Ovary (tissue), 3 donors: ENCODE data around the gene MIA.

Experiments used
- CTCF ChIP-seq, 3 donors: fragments of 450-650 bp in 2 of 3; fragments of 200-600 bp in 1 of 3; IDR thresholded peaks; one replicate each; pipeline versions ENCODE4 v1.5.1 to v1.8.0; 2016 to 2022; ENCODE audit warnings: antibody characterized with exemption in 3 of 3, mild to moderate bottlenecking in 1 of 3
- EP300 ChIP-seq: sonication (generic); formaldehyde crosslinking; IDR thresholded peaks from one replicate; pipeline ENCODE4 v1.6.1; 2017; ENCODE audit warnings: antibody characterized with exemption
- donor health status: DM: no; HTN: no; CAD: no.

GRCh38 chr19:40803170-40803856 is 28.0 kb downstream of the MIA start:
- TF ChIP-seq CTCF (IDR thresholded peaks at IDR 0.05) = no peak
- TF ChIP-seq EP300 = no peak
